Cardiac muscle cell (in vitro differentiated cells and primary cell): ENCODE measurements around the gene REV3L. TPM values are rescaled to one million over a fixed set of nuclear protein-coding genes. Genes with fewer than 3 reads are reported as not detected.

ENCODE experiments used
- DNase-seq, 2 donors: peaks; one replicate each; pipeline versions ENCODE4 v3.0.0 to v3.0.0-alpha.2; 2010 to 2017; ENCODE audit warnings: low read depth in 1 of 2, low spot score in 1 of 2
- H3K27ac ChIP-seq: fragments of 200-600 bp; sonication (generic); 2 replicates; pipeline ENCODE4 v1.5.1; 2016
- H3K27me3 ChIP-seq: fragments of 200-600 bp; sonication (generic); 2 replicates; pipeline ENCODE4 v1.6.0; 2016; ENCODE audit warnings: control low read depth
- H3K36me3 ChIP-seq: fragments of 200-600 bp; sonication (generic); 2 replicates; pipeline ENCODE4 v1.5.1; 2016; ENCODE audit warnings: control low read depth
- H3K4me1 ChIP-seq: fragments of 200-600 bp; sonication (generic); 2 replicates; pipeline ENCODE4 v1.8.1; 2017; ENCODE audit warnings: low read depth, mild to moderate bottlenecking, mixed run types
- H3K4me3 ChIP-seq: fragments of 200-600 bp; sonication (generic); 2 replicates; pipeline ENCODE4 v1.5.1; 2016; ENCODE audit warnings: mild to moderate bottlenecking
- H3K9me3 ChIP-seq: fragments of 200-600 bp; sonication (generic); 2 replicates; pipeline ENCODE4 v1.5.1; 2017; ENCODE audit warnings: low read depth, mild to moderate bottlenecking, control low read depth
- polyA plus RNA-seq: library from polyadenylated mRNA; unstranded; fragments of >200 nt; fragmentation: Nextera tagmentation; extraction: Ambion mirVana; gene quantifications from 2 replicates; pipeline ENCODE4 v1.2.1, GENCODE V29; 2016
- total RNA-seq: library from RNA; depleted of rRNA; stranded (reverse); fragments of >200 nt; gene quantifications from 2 replicates; pipeline ENCODE4 v1.2.3, GENCODE V29; 2016
- TF ChIP-seq, protein P1 (sequence below): IDR thresholded peaks from 2 replicates; pipeline ENCODE4 v1.5.1; 2012; ENCODE audit warnings: low read depth, mild to moderate bottlenecking, low read length

REV3L gene
- total and polyA plus RNA-seq, 2 experiments from 2014 or later, result 18.1 to 23.3 TPM

GRCh38 chr6:111381728-111382127 is 101.3 kb downstream of the REV3L start:
- DNase-seq, result no peak
- H3K27me3 ChIP-seq, result no peaks in the 10 kb centered on the region
- no peak overlapping the region for H3K4me3 ChIP-seq
- no peaks in the 10 kb centered on the region for H3K9me3 ChIP-seq
- no peaks in the 10 kb centered on the region for H3K4me1 ChIP-seq
- TF ChIP-seq, protein P1, sequence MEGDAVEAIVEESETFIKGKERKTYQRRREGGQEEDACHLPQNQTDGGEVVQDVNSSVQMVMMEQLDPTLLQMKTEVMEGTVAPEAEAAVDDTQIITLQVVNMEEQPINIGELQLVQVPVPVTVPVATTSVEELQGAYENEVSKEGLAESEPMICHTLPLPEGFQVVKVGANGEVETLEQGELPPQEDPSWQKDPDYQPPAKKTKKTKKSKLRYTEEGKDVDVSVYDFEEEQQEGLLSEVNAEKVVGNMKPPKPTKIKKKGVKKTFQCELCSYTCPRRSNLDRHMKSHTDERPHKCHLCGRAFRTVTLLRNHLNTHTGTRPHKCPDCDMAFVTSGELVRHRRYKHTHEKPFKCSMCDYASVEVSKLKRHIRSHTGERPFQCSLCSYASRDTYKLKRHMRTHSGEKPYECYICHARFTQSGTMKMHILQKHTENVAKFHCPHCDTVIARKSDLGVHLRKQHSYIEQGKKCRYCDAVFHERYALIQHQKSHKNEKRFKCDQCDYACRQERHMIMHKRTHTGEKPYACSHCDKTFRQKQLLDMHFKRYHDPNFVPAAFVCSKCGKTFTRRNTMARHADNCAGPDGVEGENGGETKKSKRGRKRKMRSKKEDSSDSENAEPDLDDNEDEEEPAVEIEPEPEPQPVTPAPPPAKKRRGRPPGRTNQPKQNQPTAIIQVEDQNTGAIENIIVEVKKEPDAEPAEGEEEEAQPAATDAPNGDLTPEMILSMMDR, result no peak
- H3K36me3 ChIP-seq, result peaks cover 28% of the 10 kb centered on the region
- H3K27ac ChIP-seq, result no peak overlapping the region

GRCh38 chr6:111381123-111381522 is 101.9 kb downstream of the REV3L start:
- peaks cover 33% of the 10 kb centered on the region for H3K36me3 ChIP-seq
- TF ChIP-seq, protein P1, result no peak
- H3K9me3 ChIP-seq, result no peaks in the 10 kb centered on the region

GRCh38 chr6:111379831-111380230 is 103.2 kb downstream of the REV3L start:
- H3K36me3 ChIP-seq, result peaks cover 43% of the 10 kb centered on the region
- DNase-seq, result no peak
- H3K4me1 ChIP-seq, result no peaks in the 10 kb centered on the region
- H3K4me3 ChIP-seq, result no peak overlapping the region
- no peaks in the 10 kb centered on the region for H3K27me3 ChIP-seq
- TF ChIP-seq, protein P1, result no peak
- H3K9me3 ChIP-seq, result no peaks in the 10 kb centered on the region
- no peak overlapping the region for H3K27ac ChIP-seq

More at GRCh38 chr6:111381123-111381522, 101.9 kb downstream of the REV3L start:
- no peak overlapping the region for H3K4me3 ChIP-seq
- no peak overlapping the region for H3K27ac ChIP-seq
- H3K27me3 ChIP-seq, result no peaks in the 10 kb centered on the region
- H3K4me1 ChIP-seq, result no peaks in the 10 kb centered on the region
- DNase-seq, result no peak

DNA sequence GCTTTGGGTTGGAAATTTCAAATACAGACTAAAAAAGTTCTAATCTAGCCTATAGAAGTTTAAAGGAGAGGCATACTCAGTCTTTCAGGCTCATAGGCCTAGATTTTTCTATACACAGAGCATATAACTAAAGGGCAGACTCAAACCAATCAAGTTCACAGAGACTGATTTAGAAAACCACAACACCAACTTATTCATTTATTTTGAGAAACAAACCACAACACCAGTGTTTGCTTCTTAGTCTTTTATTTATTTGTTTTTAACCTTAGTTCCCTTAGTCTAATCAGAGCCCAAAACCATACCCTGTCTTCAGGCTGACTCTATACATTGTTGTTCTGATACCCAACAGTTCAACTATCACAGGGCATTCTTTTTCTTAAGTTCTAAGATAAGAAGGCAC is 103.7 kb downstream of the REV3L start:
- peaks cover 45% of the 10 kb centered on the region for H3K36me3 ChIP-seq
- no peaks in the 10 kb centered on the region for H3K4me1 ChIP-seq
- TF ChIP-seq, protein P1, result no peak
- H3K27ac ChIP-seq, result no peak overlapping the region
- no peak for DNase-seq
- H3K27me3 ChIP-seq, result no peaks in the 10 kb centered on the region
- no peaks in the 10 kb centered on the region for H3K9me3 ChIP-seq
- no peak overlapping the region for H3K4me3 ChIP-seq

DNA sequence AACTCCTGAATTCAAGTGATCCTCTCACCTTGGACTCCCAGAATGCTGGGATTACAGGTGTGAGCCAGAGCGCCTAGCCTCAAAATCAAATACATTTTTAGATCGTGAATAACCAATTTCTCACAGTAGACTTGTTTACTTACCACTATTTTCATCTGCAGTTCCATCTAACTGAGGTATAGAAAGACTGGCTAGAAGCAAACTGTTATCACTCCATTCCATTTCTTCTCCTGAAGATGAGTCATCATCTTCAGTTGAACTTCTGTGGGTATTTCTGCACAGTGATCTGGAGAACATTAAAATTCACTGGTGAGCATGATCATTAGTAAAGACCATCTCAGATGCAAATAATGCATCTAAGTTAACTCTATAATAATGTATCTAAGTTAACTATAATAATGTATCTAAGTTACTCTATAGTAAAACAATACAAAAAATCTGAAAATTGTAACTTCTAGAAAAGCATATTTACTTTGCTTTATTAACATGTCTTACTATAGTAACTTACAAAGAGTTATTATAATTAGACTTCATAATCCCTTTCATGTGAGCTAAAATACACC is 105.4 kb downstream of the REV3L start:
- no peaks in the 10 kb centered on the region for H3K4me1 ChIP-seq
- DNase-seq, result no peak
- H3K36me3 ChIP-seq, result peaks cover 58% of the 10 kb centered on the region
- TF ChIP-seq, protein P1, result no peak
- no peaks in the 10 kb centered on the region for H3K27me3 ChIP-seq
- no peaks in the 10 kb centered on the region for H3K9me3 ChIP-seq
- no peak overlapping the region for H3K27ac ChIP-seq
- no peak overlapping the region for H3K4me3 ChIP-seq
